ENCODE results near the gene LSM10. TPM values are rescaled to one million over a fixed set of nuclear protein-coding genes. Genes with fewer than 3 reads are reported as not detected.

Gene LSM10
- total and polyA plus RNA-seq, 9 of the 15 experiments (the other 6 are each of a cell fraction or from before 2014, with no cell fraction given): 13.2 to 146 (median 68.9) TPM

DNA sequence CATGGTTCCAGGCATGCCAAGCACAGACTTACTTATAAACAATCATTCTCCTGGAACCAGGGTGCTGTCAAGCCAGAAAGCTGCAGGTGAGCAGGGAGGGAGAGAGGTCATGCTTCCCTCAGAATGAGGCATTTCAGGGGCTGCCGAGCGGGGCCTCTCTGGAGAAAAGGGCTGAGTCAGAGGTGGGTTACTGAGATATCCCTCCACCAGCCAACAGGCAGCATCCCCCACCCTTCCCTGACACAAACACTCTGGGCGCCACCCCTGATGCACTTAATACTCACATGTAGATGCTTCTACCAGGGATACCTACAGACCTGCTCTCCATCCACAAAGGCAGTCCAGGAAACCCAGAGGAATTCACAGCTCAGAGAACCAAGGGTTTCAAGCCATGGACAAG is 25.1 kb downstream of the LSM10 start (continued):
- TF ChIP-seq TAF9B (IDR thresholded peaks at IDR 0.05; ENCODE audit: partially characterized antibody) (peak; percentile 30), TEAD2 (tag; IDR thresholded peaks at IDR 0.05) (no peak), HINFP (tag; conservative IDR thresholded peaks at IDR 0.05; ENCODE audit: low read depth) (0 out of 2 replicates have a peak, but pooled peaks have one; percentile 26), L3MBTL2 (IDR thresholded peaks at IDR 0.05) (0 out of 2 replicates have a peak, but pooled peaks have one; percentile 9), PPARD (CRISPR knock-in tag; IDR thresholded peaks at IDR 0.05) (no peak), GATAD2B (IDR thresholded peaks at IDR 0.05; ENCODE audit: borderline replicate concordance) (0 out of 2 replicates have a peak, but pooled peaks have one; percentile 58), CREB3 (tag; conservative IDR thresholded peaks at IDR 0.05; ENCODE audit: low read depth) (0 out of 2 replicates have a peak, but pooled peaks have one; percentile 40), ZKSCAN8 (CRISPR knock-in tag; IDR thresholded peaks at IDR 0.05) (no peak), PCBP1 (IDR thresholded peaks at IDR 0.05; ENCODE audit: low read depth, low read length, poor library complexity, severe bottlenecking) (no peak), CSDE1 (IDR thresholded peaks at IDR 0.05) (no peak), PHF8 (IDR thresholded peaks at IDR 0.05; ENCODE audit: borderline replicate concordance, low read length) (no peak), LEF1 (IDR thresholded peaks at IDR 0.05) (0 out of 2 replicates have a peak, but pooled peaks have one; percentile 53), ZNF668 (CRISPR knock-in tag; IDR thresholded peaks at IDR 0.05) (0 out of 2 replicates have a peak, but pooled peaks have one; percentile 21), POLR2AphosphoS2 (IDR thresholded peaks at IDR 0.05; ENCODE audit: low read length) (no peak), SRSF9 (IDR thresholded peaks at IDR 0.05; ENCODE audit: borderline replicate concordance, low read depth, low read length) (no peak), FOXK2 (conservative IDR thresholded peaks at IDR 0.05 in 1 of 2, IDR thresholded peaks at IDR 0.05 in 1 of 2; ENCODE audit: low read depth in 2 of 2) (no peak), ZNF639 (CRISPR knock-in tag; conservative IDR thresholded peaks at IDR 0.05 in 1 of 2, IDR thresholded peaks at IDR 0.05 in 1 of 2) (0 out of 4 replicates have a peak, but pooled peaks of 1 of the 2 experiments have one; percentile 23), GTF2E2 (tag; IDR thresholded peaks at IDR 0.05) (no peak), ZNF830 (CRISPR knock-in tag; IDR thresholded peaks at IDR 0.05) (no peak), CBFA2T3 (IDR thresholded peaks at IDR 0.05) (peak; percentile 24)
- TF ChIP-seq, protein P1, sequence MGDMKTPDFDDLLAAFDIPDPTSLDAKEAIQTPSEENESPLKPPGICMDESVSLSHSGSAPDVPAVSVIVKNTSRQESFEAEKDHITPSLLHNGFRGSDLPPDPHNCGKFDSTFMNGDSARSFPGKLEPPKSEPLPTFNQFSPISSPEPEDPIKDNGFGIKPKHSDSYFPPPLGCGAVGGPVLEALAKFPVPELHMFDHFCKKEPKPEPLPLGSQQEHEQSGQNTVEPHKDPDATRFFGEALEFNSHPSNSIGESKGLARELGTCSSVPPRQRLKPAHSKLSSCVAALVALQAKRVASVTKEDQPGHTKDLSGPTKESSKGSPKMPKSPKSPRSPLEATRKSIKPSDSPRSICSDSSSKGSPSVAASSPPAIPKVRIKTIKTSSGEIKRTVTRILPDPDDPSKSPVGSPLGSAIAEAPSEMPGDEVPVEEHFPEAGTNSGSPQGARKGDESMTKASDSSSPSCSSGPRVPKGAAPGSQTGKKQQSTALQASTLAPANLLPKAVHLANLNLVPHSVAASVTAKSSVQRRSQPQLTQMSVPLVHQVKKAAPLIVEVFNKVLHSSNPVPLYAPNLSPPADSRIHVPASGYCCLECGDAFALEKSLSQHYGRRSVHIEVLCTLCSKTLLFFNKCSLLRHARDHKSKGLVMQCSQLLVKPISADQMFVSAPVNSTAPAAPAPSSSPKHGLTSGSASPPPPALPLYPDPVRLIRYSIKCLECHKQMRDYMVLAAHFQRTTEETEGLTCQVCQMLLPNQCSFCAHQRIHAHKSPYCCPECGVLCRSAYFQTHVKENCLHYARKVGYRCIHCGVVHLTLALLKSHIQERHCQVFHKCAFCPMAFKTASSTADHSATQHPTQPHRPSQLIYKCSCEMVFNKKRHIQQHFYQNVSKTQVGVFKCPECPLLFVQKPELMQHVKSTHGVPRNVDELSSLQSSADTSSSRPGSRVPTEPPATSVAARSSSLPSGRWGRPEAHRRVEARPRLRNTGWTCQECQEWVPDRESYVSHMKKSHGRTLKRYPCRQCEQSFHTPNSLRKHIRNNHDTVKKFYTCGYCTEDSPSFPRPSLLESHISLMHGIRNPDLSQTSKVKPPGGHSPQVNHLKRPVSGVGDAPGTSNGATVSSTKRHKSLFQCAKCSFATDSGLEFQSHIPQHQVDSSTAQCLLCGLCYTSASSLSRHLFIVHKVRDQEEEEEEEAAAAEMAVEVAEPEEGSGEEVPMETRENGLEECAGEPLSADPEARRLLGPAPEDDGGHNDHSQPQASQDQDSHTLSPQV (IDR thresholded peaks at IDR 0.05): peak; percentile 88

Measured in K562 (cell line).